Renal pelvis (tissue), 12 donors: ENCODE results near the gene OR13A1. TPM values are rescaled to one million over a fixed set of nuclear protein-coding genes. Genes with fewer than 3 reads are reported as not detected.
"Not testable (repeated sequence)": the region's sequence is repeated elsewhere in the genome, so short reads cannot be mapped to it uniquely, and the experiment has no call there.

ENCODE experiments used
- DNase-seq: peaks from one replicate; pipeline ENCODE4 v3.0.0-alpha.2; 2013
- long read RNA-seq, 16 experiments: transcript quantifications; one replicate each; lab custom pipeline, GENCODE V29; 2026
- polyA plus RNA-seq, 3 donors: library from polyadenylated mRNA; unstranded; fragments of 120-200 nt; gene quantifications; one replicate each; pipeline ENCODE4 v1.2.1, GENCODE V29; 2013; ENCODE audit not compliant: insufficient read length in 3 of 3

Gene OR13A1
- under 1 TPM in 2 of 3 donors, not detected in 1; 0.07 to 0.10 TPM for polyA plus RNA-seq
- long read RNA-seq, donor 1, result 0 reads
- long read RNA-seq, donor 2, result 0 reads
- long read RNA-seq, donor 3, result 0 reads
- long read RNA-seq, donor 4, result 0 reads
- long read RNA-seq, donor 5, result 0 reads
- long read RNA-seq, donor 6, result 0 reads
- long read RNA-seq, donor 7, result 0 reads
- long read RNA-seq, donor 8, result 0 reads
- long read RNA-seq, donor 9, result 0 reads
- long read RNA-seq, donor 10, result 0 reads
- long read RNA-seq, donor 11, result 0 reads
- long read RNA-seq, donor 12, result 0 reads
- long read RNA-seq, donor 13, result 0 reads
- long read RNA-seq, donor 14, result 0 reads
- long read RNA-seq, donor 15, result 0 reads
- long read RNA-seq, donor 16, result 0 reads

GRCh38 chr10:45315508-45315907 lies at the start of gene OR13A1:
Gene OR13A1, minus strand, starts transcription at chr10:45315608. Its CDS starts 11,186 bp downstream, at chr10:45304422.
- no peak for DNase-seq

GRCh38 chr10:45361983-45362799 lies 46.8 kb upstream of the OR13A1 start:
- DNase-seq, result not testable (repeated sequence)

GRCh38 chr10:45358961-45359360 lies 43.6 kb upstream of the OR13A1 start:
- DNase-seq, result not testable (repeated sequence)

- DNase-seq, result no peak
Observed at GRCh38 chr10:45355494-45355893, 40.1 kb upstream of the OR13A1 start.

- DNase-seq, result no peak
Observed at GRCh38 chr10:45354261-45354660, 38.9 kb upstream of the OR13A1 start.

- DNase-seq, result no peak
Observed at GRCh38 chr10:45353186-45353585, 37.8 kb upstream of the OR13A1 start.

GRCh38 chr10:45348196-45348765 lies 32.9 kb upstream of the OR13A1 start:
- DNase-seq, result not testable (repeated sequence)

- not testable (repeated sequence) for DNase-seq
Observed at GRCh38 chr10:45347464-45347863, 32.1 kb upstream of the OR13A1 start.

- DNase-seq, result not testable (repeated sequence)
Observed at GRCh38 chr10:45346652-45347335, 31.4 kb upstream of the OR13A1 start.

- DNase-seq, result not testable (repeated sequence)
Observed at GRCh38 chr10:45340420-45340819, 25.0 kb upstream of the OR13A1 start.

- DNase-seq, result no peak
Observed at GRCh38 chr10:45339894-45340293, 24.5 kb upstream of the OR13A1 start.

GRCh38 chr10:45331824-45332223 lies 16.4 kb upstream of the OR13A1 start:
- not testable (repeated sequence) for DNase-seq

GRCh38 chr10:45326864-45327263 lies 11.5 kb upstream of the OR13A1 start:
- DNase-seq, result not testable (repeated sequence)

GRCh38 chr10:45325116-45325515 lies 9.7 kb upstream of the OR13A1 start:
- no peak for DNase-seq

GRCh38 chr10:45319702-45320101 lies 4.3 kb upstream of the OR13A1 start:
- no peak for DNase-seq

GRCh38 chr10:45313264-45313873 lies 2.0 kb downstream of the OR13A1 start:
- DNase-seq, result no peak

- peak; percentile 1 for DNase-seq
Observed at GRCh38 chr10:45308707-45309106, 6.7 kb downstream of the OR13A1 start.

GRCh38 chr10:45302573-45302972 lies 12.8 kb downstream of the OR13A1 start:
- no peak for DNase-seq

- DNase-seq, result not testable (repeated sequence)
Observed at GRCh38 chr10:45298341-45298955, 17.0 kb downstream of the OR13A1 start.

- DNase-seq, result no peak
Observed at GRCh38 chr10:45294681-45295080, 20.7 kb downstream of the OR13A1 start.

GRCh38 chr10:45286980-45287379 lies 28.4 kb downstream of the OR13A1 start:
- DNase-seq, result no peak
